Mesendoderm (in vitro differentiated cells): ENCODE data around the gene C3orf80.

Experiments
- DNase-seq: peaks from one replicate; pipeline ENCODE4 v3.0.0; 2013
- H2AK5ac ChIP-seq: 2 replicates; pipeline ENCODE4 v1.6.1; 2013; ENCODE audit warnings: low read length, inconsistent platforms
- H2BK120ac ChIP-seq: 2 replicates; pipeline ENCODE4 v1.6.1; 2013; ENCODE audit warnings: low read depth, mild to moderate bottlenecking, low read length, moderate library complexity, mixed read lengths
- H2BK15ac ChIP-seq: replicated peaks from 2 replicates; pipeline ENCODE4 v1.6.1; 2013; ENCODE audit warnings: low read depth, mild to moderate bottlenecking, moderate library complexity
- H2BK5ac ChIP-seq: 2 replicates; pipeline ENCODE4 v1.6.1; 2013; ENCODE audit warnings: low read length, inconsistent platforms
- H3K18ac ChIP-seq: 2 replicates; pipeline ENCODE4 v1.6.1; 2013; ENCODE audit warnings: mild to moderate bottlenecking, low read length, mixed read lengths
- H3K23ac ChIP-seq: one replicate; pipeline ENCODE4 v1.6.1; 2013; ENCODE audit warnings: low read length
- H3K27ac ChIP-seq: 2 replicates; pipeline ENCODE4 v1.5.1; 2013; ENCODE audit warnings: low read depth, mild to moderate bottlenecking, inconsistent platforms, low read length, moderate library complexity
- H3K27me3 ChIP-seq: 2 replicates; pipeline ENCODE4 v1.6.1; 2013; ENCODE audit warnings: low read length, control low read depth, mild to moderate bottlenecking, inconsistent platforms; ENCODE audit not compliant: insufficient read depth, poor library complexity
- H3K36me3 ChIP-seq: 2 replicates; pipeline ENCODE4 v1.6.1; 2013; ENCODE audit warnings: low read length, inconsistent platforms; ENCODE audit not compliant: control insufficient read depth, insufficient read depth
- H3K4ac ChIP-seq: one replicate; pipeline ENCODE4 v1.6.1; 2013; ENCODE audit warnings: low read depth, mild to moderate bottlenecking, low read length, moderate library complexity
- H3K4me1 ChIP-seq: 2 replicates; pipeline ENCODE4 v1.6.1; 2013; ENCODE audit warnings: low read depth, low read length, inconsistent platforms; ENCODE audit not compliant: control insufficient read depth
- H3K4me2 ChIP-seq: 2 replicates; pipeline ENCODE4 v1.6.1; 2013; ENCODE audit warnings: low read length
- H3K4me3 ChIP-seq: 2 replicates; pipeline ENCODE4 v1.5.1; 2013; ENCODE audit warnings: mild to moderate bottlenecking, low read length
- H3K56ac ChIP-seq: one replicate; pipeline ENCODE4 v1.6.1; 2013; ENCODE audit warnings: low read length
- H3K79me1 ChIP-seq: 2 replicates; pipeline ENCODE4 v1.6.1; 2013; ENCODE audit warnings: low read length, inconsistent platforms
- H3K79me2 ChIP-seq: 2 replicates; pipeline ENCODE4 v1.6.1; 2013; ENCODE audit warnings: mild to moderate bottlenecking, low read length; ENCODE audit not compliant: control insufficient read depth, insufficient read depth
- H3K9ac ChIP-seq: 2 replicates; pipeline ENCODE4 v1.6.1; 2013; ENCODE audit warnings: low read length, inconsistent platforms
- H4K5ac ChIP-seq: one replicate; pipeline ENCODE4 v1.6.1; 2013; ENCODE audit warnings: low read length
- H4K8ac ChIP-seq: one replicate; pipeline ENCODE4 v1.6.1; 2013; ENCODE audit warnings: low read depth, mild to moderate bottlenecking, control low read depth, low read length, moderate library complexity
- WGBS: extraction: QIAGEN DNeasy Blood & Tissue Kit; methylation state at CpG from one replicate; pipeline ENCODE4 v1.1.7; 2013; ENCODE audit warnings: low lambda C conversion rate, missing lambda C conversion rate; ENCODE audit not compliant: insufficient coverage; ENCODE audit errors: extremely low coverage; 5-methylcytosine and 5-hydroxymethylcytosine counted together

C3orf80 gene

GRCh38 chr3:160180581-160181216 lies 44.5 kb upstream of the C3orf80 start:
- H3K56ac ChIP-seq = no peak overlapping the region
- WGBS = no CpG with 5 or more reads among the region's 11 CpGs

DNA sequence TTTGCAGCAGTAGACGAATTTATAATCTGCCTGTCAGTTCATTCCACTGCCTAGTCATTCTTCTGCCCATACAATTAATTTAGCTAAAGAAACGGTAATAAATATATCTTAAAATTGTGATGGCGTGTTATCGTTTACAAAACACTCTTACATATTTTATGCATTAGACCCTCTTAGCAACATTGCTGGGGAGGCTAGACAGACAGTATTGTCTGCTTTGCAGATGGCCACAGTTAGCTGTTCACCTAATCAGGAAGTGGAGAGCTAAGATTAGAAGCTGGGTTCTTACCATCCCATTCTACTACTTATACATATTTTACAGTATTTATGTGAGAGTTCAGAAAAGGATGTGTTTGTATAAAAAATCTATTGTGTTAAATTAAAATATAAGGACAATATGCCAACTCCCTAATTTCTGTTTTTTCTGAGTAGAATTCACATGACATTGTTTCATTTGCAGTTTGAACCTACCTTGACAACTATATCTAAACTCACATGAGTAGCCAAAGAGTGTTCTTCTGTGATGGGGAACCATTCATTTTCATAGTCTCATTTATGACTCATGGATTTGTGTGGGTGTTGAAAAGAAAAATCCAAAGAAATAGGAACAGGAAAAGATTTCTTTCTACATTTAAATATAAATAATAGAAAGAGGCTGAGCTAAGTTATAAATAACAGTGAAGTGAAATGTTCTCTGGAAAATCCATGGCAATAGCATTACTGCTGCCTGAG lies 41.7 kb upstream of the C3orf80 start:
- H3K4me3 ChIP-seq = no peak overlapping the region
- no peak overlapping the region for H2AK5ac ChIP-seq
- H2BK120ac ChIP-seq = no peak overlapping the region
- no peak overlapping the region for H3K4ac ChIP-seq
- DNase-seq = no peak
- no peaks in the 10 kb centered on the region for H3K79me1 ChIP-seq
- no peak overlapping the region for H3K23ac ChIP-seq
- H3K79me2 ChIP-seq = no peaks in the 10 kb centered on the region
- H2BK5ac ChIP-seq = no peak overlapping the region
- H3K56ac ChIP-seq = no peak overlapping the region
- no peak overlapping the region for H2BK15ac ChIP-seq
- H3K9ac ChIP-seq = no peak overlapping the region
- H3K27ac ChIP-seq = no peak overlapping the region
- no CpG with 5 or more reads among the region's 4 CpGs for WGBS
- no peak overlapping the region for H3K4me2 ChIP-seq
- H3K4me1 ChIP-seq = no peaks in the 10 kb centered on the region
- H3K36me3 ChIP-seq = no peaks in the 10 kb centered on the region
- H4K5ac ChIP-seq = no peak overlapping the region
- no peak overlapping the region for H3K18ac ChIP-seq
- H4K8ac ChIP-seq = no peak overlapping the region
- no peaks in the 10 kb centered on the region for H3K27me3 ChIP-seq

More at GRCh38 chr3:160180581-160181216, 44.5 kb upstream of the C3orf80 start:
- Histone ChIP-seq H4K8ac (no peak overlapping the region), H3K9ac (no peak overlapping the region), H3K18ac (no peak overlapping the region), H3K27me3 (no peaks in the 10 kb centered on the region), H2BK15ac (no peak overlapping the region), H3K79me2 (no peaks in the 10 kb centered on the region), H3K23ac (no peak overlapping the region), H2BK120ac (no peak overlapping the region), H3K36me3 (no peaks in the 10 kb centered on the region), H3K79me1 (no peaks in the 10 kb centered on the region), H3K27ac (no peak overlapping the region), H2BK5ac (no peak overlapping the region), H3K4me2 (no peak overlapping the region), H4K5ac (no peak overlapping the region), H2AK5ac (no peak overlapping the region), H3K4ac (no peak overlapping the region), H3K4me3 (no peak overlapping the region), H3K4me1 (no peaks in the 10 kb centered on the region)
- DNase-seq = peak; percentile 30

DNA sequence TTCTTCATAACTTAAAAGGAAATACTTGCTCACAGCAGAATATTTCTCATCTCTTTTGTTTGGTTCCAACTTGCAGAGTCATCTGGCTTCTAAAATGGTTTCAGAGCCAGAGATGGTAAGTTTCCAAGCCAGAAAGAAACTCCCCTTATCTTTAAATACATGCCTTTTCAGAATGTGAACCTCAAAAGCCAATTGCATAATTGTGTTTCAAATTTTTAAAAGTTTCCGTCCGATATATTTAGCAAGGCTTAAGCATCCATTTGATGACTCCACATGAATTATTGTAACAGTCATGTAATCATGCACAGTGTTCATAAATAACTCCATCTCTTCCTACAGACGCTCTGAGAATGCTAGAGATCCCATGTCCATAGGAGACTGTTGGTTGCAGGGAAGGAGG lies 40.6 kb upstream of the C3orf80 start:
- Histone ChIP-seq H3K4me3 (no peak overlapping the region), H3K4me1 (no peaks in the 10 kb centered on the region), H3K79me2 (no peaks in the 10 kb centered on the region), H3K4me2 (no peak overlapping the region), H3K27ac (no peak overlapping the region), H3K27me3 (no peaks in the 10 kb centered on the region), H3K79me1 (no peaks in the 10 kb centered on the region), H2BK15ac (no peak overlapping the region), H3K4ac (no peak overlapping the region), H2BK120ac (no peak overlapping the region), H3K23ac (no peak overlapping the region), H2BK5ac (no peak overlapping the region), H3K56ac (no peak overlapping the region), H3K9ac (no peak overlapping the region), H3K18ac (no peak overlapping the region), H2AK5ac (no peak overlapping the region), H3K36me3 (no peaks in the 10 kb centered on the region), H4K5ac (no peak overlapping the region), H4K8ac (no peak overlapping the region)
- no peak for DNase-seq
- no CpG with 5 or more reads among the region's 3 CpGs for WGBS

GRCh38 chr3:160185751-160186150 lies 39.5 kb upstream of the C3orf80 start:
- no peak overlapping the region for H3K23ac ChIP-seq
- H3K4me2 ChIP-seq = no peak overlapping the region
- H3K56ac ChIP-seq = no peak overlapping the region

GRCh38 chr3:160187288-160187687 lies 37.9 kb upstream of the C3orf80 start:
- Histone ChIP-seq H3K4me1 (no peaks in the 10 kb centered on the region), H3K9ac (no peak overlapping the region), H3K56ac (no peak overlapping the region), H3K4me2 (no peak overlapping the region), H3K79me2 (no peaks in the 10 kb centered on the region), H3K36me3 (no peaks in the 10 kb centered on the region), H3K4ac (no peak overlapping the region), H3K23ac (no peak overlapping the region), H4K8ac (no peak overlapping the region), H3K79me1 (no peaks in the 10 kb centered on the region), H3K4me3 (no peak overlapping the region), H2BK5ac (no peak overlapping the region), H3K27me3 (no peaks in the 10 kb centered on the region), H2BK15ac (no peak overlapping the region), H3K18ac (no peak overlapping the region), H2BK120ac (no peak overlapping the region), H2AK5ac (no peak overlapping the region), H3K27ac (no peak overlapping the region), H4K5ac (no peak overlapping the region)
- no CpG with 5 or more reads among the region's 2 CpGs for WGBS
- DNase-seq = no peak

More at GRCh38 chr3:160185751-160186150, 39.5 kb upstream of the C3orf80 start:
- H3K79me2 ChIP-seq = no peaks in the 10 kb centered on the region
- no peak overlapping the region for H3K9ac ChIP-seq
- no peak overlapping the region for H2BK120ac ChIP-seq
- H2BK5ac ChIP-seq = no peak overlapping the region
- no peak overlapping the region for H4K8ac ChIP-seq
- H3K18ac ChIP-seq = no peak overlapping the region
- H3K4me1 ChIP-seq = no peaks in the 10 kb centered on the region
- no peak overlapping the region for H2BK15ac ChIP-seq
- no peak overlapping the region for H4K5ac ChIP-seq
- H3K27ac ChIP-seq = no peak overlapping the region
- no peaks in the 10 kb centered on the region for H3K79me1 ChIP-seq
- no peak overlapping the region for H2AK5ac ChIP-seq
- DNase-seq = peak; percentile 53
- H3K4me3 ChIP-seq = no peak overlapping the region
- H3K4ac ChIP-seq = no peak overlapping the region
- H3K36me3 ChIP-seq = no peaks in the 10 kb centered on the region
- no peaks in the 10 kb centered on the region for H3K27me3 ChIP-seq
